Measurements from ENCODE around the gene PRR35.

PRR35 gene

DNA sequence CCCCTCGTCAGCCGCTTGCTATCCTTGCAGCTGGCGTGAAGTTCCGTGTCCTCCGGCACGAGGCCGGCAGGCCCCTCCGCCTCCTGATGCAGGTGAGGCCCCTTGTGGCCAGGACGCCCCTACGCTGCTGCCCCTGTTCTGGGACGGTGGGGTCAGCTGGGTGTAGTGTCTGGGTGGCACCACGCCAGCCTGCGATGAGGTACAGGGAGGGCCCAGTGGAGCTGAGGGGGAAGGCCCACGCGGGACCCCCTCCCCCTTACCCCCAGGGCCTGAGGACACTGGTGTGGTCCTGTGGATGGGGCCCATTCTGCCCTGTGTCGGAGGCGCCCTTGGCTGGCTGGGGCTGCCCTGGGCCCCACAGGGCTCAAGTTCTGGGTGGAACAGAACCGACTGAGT is 22.0 kb downstream of the PRR35 start:
- no peak for DNase-seq

DNA sequence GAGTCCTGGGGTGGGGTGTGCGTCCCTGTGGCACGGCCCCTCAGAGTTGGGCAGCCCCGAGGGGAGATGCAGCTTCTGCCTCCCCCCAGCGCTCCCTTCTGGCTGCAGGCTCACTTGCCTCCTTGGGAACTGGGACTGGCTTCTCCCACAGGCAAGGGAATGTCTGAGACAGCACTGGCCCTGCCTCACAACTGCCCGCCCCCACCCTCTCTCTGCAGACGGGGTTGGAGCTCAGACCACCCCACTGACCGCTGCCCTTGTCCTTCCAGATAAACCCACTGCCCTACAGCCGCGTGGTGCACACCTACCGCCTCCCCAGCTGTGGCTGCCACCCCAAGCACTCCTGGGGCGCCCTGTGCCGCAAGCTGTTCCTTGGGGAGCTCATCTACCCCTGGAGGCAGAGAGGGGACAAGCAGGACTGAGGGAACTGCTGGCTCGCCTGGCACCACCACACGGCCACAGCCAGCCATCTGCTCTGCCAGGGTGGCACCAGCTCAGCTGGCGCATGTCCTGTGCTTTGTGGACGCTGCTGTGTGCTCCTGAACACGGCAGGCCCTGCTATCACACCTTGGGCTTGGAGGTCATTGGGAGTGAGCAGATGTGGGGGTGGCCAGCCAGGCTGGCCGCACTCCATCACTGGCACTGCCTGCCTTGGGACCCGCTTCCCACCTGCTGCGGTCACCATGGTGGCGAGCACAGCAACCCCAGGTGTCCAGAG is 22.6 kb downstream of the PRR35 start:
- DNase-seq: no peak

DNA sequence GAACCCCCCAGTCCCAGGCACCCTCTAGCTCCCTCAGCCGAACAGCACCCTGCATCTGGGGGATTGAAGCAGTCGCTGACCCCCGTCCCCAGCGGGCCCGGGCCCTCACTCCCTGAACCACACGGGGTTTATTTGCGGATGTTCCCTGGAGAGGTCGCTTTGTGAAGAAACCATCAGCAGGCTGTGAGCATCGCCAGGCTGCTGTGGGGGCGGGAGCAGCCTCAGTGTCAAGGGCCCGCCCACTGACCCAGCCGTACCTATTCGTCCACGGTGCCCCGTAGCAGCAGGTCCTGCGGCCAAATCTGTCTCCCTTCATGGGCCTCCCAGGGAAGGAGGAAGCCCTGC is 23.2 kb downstream of the PRR35 start:
- no peak for DNase-seq

DNA sequence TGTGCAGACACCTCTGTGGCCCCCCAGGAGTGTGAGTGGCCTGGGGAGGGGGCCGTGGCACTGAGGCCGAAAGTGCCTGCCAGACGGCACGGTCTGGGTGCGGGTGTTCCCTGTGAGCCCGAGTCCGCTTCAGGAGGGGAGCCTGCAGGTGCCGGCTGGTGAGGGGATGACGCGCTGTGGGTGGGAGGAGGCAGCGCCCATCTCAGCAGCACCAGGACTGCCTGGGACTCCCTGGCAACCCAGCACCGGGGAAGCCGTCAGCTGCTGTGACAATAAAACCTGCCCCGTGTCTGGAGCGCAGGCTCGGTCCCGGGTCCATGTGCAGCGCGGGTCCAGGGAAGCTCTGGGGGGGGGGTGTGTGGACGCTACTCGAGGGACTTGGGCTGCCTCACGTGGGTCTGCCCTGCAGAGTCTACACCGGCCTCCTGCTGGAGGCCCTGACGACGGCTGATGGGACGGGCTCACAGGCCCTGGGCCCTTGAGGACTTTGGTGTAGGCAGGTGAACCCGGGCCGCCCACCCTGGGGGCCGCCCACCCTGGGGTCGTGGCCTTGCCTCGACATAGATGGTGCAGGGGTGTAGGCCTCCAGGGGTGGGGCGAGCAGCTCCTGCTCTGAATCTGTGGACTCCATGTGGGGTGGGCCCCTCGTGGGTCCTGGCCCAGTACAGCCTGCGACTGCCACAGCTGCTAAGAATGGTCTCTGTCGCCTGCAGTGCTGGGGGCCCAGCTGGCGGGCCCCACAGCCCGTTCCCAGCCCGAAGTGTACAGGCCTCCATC is 23.8 kb downstream of the PRR35 start:
- DNase-seq: no peak

DNA sequence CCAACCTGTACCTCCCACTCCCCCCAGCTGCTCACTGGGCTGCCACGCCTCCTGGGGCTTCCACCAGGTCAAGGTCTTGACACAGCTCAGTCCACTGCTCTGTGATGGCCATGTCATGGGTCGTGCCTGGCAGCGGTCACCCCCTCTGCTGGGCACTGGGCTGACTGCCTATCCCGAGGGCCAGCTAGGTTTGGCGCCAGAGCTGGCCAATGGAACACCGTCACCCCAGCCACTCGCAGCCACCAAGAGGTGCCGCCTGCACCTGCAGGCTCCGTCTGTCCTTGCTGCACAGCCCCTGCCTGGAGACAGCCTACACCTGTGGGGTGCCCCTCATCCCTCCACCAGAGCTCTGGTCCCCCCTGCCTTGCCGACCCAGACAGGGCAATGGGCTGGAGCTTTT is 25.2 kb downstream of the PRR35 start:
- no peak for DNase-seq

DNA sequence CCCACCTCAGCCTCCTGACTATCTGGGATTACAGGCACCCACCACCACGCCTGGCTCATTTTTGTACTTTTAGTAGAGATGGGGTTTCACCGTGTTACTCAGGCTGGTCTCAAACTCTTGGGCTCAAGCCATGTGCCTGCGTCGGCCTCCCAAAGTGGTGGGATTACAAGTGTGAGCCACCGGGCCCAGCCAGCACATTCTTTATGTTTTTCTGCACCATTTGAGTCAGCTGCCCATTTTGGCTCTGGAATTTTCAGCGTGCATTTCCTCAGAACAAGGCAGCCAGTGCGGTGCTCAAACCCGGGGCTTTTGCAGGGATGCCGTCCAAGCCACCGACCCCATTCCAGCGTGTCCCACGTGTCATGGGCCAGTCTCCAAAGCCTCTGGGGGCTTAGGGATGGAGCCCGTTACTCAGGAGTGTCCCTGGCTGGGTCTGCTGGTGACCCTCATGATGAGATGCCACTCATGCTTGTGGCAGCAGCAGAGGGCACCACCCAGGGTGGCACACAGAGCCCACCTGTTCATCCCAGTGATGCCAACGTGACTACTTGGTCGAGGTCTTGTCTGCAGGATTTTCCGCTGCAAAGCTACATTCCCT is 26.0 kb downstream of the PRR35 start:
- DNase-seq: no peak

DNA sequence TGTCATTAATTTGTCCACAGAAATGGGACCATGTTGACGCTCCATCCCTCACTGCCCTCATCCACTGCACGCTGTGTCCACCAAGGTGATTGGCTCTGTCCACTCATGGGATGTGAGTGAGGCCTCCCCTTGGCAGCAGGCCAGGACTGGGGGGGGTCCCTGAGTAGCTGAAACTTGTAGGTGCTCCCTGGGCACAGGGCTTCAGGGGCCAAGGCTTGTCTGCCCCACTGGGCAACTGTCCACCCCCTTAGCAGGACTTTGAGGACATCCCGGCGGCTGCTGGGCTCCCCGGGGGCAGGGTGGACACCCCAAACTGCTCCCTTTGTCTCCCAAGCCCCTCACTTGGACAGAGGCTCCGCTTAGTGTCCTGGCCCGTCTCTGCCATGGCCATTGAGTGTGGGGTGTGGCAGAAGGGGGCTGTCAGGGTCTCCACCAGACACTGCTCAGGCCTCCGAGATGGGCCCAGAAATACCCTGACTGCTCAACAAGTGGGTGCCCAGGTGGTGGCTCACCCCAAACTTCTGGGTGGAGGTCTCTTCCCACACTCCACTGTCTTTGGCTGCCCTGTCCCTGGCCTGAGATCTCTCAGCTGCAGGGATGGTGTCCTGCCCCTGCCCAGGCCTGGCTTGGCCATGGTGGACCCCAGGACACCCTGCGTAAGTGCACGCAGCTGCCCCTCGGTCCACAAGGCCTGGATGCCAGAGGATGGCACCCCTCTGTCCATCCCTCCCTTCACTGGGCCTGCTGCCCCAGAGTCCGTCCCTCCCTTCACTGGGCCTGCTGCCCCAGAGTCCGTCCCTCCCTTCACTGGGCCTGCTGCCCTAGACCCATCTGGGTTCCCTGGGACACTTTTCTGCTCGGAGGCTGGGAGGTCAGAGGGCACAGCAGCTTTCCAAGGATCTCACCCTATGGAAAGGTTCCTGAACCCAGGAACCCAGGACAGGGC is 26.7 kb downstream of the PRR35 start:
- DNase-seq: peak; percentile 34

DNA sequence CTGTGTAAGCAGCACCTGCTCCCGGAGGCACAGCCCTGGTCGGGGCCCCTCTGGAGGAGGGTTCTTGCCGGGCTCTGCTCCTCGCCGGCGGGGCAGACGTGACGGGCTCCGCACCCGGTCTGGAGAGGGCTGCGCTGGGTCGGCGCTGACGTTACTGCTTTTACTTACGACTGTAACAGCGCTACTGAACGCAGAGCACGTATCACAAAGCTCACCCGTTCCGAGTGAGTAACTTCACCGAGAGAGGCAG is 28.4 kb downstream of the PRR35 start:
- peak; percentile 82 for DNase-seq

DNA sequence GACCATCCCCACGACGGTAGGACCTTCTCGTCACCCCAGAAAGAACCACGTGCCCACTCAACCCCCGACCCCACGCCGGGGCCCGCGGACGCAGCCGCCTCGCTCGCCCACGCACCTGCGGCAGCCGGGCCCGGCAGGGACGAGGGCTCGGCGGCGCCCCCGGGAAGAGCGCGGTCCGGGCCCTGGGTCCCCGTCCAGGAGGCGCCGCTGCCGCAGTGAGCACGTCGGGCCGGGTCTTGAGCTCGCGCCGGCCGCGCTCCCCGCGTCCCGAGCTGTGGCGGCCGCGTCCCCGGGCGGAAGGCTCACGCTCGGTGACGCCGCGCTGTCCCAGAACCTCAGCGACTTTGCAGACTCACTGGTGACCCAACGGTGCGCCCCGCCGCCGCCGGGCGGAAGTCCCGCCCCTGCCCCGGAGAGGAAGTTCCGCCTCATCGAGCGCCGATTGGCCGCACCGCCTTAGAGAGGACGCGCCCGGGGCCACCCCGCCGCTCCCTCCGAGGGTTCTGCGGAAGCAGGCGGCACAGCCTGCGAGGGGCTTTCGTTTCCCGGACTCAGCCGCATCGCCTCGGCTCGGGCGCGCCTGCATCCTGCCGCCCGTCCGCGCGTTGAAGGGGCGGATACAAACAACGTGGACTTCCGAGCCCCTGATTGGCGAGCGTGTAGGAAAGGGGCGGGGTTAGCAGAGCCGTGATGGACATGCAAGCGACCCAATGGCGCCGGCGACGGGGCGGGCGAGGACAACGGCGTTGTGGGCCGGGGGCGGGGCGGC is 28.9 kb downstream of the PRR35 start:
- DNase-seq: peak; percentile 96

DNA sequence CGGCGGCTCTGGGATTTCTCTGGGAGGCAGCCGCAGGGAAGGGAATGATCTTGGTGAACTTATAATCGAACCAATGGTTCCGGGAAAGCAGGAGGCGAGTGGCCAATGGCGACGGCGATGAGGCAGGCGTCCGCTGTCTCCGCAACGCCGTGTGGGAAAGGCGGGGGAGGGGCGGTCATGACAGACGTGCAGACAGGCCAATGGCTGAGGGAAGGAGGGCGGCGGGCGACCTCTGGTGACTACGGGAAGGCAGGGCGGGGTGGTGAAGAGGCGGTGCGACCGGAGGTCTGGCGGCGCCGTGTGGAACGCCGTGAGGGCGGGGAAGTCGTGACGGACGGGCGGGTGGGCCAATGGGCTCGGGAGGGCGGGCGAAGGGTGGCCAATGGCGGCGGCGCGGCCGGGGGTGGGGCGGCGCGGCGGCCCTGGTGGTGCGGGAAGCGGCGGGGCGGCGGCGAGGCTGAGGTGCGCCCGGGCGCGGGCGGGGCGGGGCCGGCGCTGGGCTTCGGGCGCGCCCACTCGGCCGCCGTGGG is 29.5 kb downstream of the PRR35 start, which contains the start of gene RAB40C:
TSS of gene RAB40C (plus strand) at position 409 of the 530 bp plus-strand sequence. CDS start 226 bp downstream, outside the sequence.
- peak; percentile 99 for DNase-seq

DNA sequence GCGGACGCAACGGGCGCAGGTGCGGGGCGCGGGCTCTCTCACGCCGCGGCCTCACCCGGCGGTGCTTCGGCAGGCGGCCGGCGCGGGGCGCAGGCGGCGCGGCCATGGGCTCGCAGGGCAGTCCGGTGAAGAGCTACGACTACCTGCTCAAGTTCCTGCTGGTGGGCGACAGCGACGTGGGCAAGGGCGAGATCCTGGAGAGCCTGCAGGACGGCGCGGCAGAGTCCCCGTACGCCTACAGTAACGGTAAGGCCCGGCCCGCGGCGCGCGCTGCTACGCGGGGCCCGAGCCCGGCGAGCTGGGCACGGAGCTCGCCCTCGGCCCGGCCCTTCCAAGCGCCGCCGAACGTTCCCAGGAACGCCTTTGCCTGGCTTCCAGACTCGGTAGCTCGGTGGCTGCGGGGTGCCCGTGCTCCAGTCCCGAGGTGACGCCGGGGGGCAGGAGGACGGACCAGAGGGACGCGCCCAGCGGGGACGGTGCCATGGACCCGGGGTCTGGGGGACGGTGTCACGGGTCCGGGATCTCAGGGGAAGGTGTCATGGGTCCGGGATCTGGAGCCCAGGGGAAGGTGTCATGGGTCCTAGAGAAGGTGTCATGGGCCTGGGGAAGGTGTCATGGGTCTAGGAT is 30.1 kb downstream of the PRR35 start:
- DNase-seq: no peak

DNA sequence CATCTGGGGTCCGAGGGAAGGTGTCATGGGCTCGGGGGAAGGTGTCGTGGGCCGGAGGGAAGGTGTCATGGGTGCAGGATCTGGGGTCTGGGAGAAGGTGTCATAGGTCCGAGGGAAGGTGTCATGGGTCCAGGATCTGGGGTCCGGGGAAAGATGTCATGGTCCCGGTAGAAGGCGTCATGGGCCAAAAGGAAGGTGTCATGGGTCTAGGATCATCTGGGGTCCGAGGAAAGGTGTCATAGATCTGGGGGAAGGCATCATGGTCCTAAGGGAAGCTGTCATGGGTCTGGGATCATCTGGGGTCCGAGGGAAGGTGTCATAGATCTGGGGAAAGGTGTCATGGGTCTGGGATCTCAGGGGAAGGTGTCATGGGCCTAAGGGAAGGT is 30.6 kb downstream of the PRR35 start:
- DNase-seq: no peak

DNA sequence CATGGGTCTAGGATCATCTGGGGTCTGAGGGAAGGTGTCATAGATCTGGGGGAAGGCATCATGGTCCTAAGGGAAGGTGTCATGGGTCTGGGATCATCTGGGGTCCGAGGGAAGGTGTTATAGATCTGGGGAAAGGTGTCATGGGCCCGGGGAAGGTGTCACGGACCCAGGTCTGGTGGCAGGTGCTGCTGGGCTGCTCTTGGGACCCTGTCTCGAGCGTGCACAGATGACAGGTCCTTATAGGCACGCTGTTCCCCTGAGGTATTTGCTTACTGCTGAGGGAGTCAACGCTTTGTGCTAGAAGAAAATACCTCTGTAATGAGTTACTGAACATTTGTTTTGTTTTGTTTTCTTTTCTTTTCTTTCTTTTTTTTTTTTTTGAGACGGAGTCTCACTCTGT is 31.0 kb downstream of the PRR35 start:
- DNase-seq: no peak

DNA sequence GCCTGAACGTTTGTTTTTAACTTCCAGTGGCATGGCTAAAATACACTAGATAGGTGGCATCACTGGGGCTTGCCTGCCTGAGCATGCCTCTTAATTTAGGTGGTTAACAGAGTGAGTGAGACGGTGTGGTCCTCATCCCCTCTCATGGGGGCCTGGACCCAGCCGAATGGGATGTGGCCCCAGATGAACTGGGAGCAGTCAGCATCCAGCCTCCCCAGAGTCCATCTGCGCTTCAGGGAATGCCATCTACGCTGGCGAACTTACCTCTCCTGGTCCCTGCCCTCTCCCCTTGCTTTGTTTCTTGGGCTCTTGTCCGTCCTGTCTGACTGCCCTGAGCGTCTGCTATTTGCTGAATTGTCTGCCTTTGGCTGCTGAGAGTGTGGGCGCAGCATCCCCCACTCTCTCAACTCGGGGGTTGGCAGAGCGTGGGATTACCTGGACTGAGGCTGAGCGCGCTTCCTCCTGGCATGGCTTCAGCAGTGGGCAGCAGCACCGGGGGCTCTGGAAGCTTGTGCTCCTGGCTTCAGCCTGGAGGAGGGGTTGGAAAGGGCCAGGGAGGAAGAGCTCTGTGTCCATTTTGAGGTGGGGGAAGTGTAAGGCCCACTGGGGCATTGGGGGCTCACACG is 31.8 kb downstream of the PRR35 start:
- DNase-seq: no peak

DNA sequence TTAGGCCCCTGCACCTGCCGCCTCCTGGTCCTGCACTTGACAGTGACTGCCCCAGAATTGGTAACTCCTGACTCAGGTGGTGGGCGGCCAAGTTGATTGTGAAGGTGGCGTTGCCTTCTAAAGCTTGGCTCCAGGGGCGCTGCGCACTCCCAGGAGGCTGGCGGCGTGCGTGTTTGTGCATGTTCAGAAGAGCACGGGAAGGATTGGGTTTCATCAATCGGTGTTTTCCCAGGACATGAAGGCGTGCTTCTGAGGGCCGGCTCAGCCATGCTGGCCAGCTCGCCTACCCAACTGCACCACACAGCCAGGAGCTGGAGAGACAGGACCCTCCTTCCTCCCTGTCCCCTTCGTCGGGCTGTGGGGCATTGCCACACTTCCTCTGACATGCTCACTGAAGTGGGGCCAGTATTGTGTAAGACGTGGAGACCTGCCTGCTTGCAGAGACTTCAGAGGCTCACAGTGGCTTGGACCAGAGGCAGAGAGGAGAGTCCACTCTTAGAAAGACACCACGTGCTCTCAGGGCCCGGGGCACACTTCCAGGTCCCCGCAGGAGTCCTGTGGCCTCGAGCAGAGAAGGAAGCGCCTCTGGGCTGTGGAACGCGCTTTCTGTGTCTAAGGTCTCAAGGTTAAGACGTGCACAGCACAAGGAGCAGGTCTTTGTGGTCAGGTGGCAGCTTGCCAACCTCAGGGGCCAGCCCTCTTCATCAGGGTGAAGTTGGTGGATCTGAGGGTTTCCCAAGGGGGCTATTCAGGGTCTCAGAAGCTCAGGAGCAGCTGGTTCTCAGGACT is 32.5 kb downstream of the PRR35 start:
- DNase-seq: peak; percentile 80

DNA sequence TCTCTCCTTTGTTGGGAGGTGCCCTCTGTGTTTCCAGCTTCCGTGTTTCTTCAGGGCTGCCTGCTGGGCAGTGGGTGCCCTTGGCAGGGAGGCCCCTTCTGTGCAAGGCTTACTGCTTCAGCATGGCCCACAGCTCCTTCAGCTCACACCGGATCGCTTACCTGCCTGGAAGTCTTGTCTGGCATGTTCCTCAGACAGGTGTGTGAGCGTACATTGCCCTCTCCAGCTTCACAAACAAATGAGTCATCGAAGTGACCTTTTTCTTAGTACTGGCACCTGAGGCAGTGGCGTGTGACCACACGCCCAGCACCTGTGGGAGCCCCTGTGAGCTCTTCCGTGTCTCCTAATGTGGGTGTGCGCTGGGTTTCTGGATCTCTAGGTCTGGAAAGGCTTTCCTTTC is 33.2 kb downstream of the PRR35 start:
- DNase-seq: no peak

DNA sequence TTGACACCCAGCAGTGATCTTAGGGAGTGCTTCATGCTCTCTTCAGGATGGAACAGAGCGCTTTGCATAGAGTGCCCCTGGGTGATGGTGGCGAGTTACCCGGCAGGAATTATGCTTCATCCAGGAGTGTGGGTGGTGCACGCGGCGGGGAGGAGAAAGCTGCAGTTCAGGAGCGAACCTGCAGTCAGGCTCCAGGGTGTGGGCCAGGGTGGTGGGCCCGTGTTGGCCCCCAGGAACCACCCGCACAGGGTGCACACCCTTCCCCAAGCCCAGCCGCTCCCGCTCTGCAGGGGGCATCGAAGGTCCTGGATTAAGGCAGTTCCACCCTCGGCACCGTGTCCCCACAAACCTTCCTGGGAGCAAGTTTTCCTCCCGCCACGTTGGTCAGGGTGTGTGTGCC is 33.6 kb downstream of the PRR35 start:
- DNase-seq: no peak

DNA sequence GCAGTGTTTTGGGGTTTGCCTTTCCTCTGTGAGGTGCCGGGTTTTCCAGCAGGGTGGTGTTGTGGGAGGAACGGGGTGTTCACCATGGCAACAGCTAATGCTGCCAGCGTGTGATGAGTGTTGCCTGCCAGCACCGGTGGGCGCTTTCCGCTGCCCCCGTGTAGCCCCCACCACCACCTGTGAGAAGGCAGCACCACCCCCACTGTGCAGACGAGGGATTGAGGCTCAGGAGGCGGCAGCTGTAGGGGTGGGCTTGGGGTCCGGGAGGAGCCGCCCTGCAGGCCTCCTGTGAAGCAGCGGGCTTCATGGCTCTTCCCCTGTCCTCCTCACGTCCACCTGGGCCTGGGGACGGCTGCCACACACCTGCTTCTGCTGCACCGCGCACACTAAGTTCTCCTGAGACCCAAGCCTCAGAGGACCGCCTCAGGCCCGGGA is 34.9 kb downstream of the PRR35 start:
- no peak for DNase-seq

DNA sequence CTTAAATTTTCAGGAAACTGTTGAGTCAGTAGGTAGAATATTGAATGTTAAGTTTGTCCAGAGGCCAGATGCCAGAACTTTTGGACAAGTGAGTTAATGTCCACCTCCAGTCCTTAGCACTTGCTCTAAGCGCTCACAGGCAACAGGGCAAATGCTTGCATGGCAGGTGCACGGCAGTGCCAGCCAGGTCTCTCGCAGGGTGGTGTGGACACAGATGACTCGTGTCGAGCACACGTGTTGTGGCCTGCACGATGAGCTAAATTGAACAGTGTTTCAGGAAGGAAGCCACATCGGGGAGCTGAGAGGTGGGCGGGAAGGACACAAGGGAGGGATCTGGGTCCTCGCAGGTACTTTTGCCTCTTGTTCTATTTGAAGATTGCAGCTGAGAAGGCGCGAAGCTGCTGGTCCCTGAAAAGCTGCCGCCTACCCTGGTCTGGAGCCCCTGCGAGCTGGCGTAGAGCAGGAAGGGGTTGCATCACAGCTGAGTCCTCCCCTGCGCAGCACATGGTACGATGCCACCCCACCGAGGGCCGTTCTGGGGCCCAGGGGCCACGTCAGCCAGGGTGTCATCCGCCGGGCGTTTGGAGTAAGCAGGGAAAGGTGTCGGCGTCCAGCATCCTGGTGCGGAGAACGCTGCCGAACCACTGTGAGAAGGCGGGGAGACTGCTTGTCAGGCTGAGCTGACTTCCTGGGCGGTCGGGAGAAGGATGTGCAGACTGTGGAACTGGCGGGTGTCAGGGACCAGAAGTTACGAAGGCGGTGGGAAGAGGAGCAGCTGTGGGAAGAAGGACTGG is 35.9 kb downstream of the PRR35 start:
- no peak for DNase-seq

DNA sequence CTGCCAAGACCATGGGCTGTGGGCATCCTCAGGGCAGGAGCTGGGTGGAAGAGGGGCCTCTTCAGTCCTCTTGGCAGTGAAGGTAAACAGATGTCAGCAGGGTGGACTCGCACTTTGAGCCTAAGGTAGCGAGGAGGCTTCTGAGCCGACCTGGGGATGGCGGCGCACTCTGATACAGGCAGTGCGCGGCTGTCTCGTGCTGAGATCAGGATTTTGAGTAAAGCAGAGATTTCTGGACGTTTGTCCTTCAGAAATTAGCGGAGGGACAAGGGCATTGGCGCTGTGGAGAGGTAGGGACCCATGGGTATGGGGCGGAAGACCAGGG is 36.5 kb downstream of the PRR35 start:
- DNase-seq: no peak
